ENCODE data around the gene SNX19.

SNX19 gene, protein sequence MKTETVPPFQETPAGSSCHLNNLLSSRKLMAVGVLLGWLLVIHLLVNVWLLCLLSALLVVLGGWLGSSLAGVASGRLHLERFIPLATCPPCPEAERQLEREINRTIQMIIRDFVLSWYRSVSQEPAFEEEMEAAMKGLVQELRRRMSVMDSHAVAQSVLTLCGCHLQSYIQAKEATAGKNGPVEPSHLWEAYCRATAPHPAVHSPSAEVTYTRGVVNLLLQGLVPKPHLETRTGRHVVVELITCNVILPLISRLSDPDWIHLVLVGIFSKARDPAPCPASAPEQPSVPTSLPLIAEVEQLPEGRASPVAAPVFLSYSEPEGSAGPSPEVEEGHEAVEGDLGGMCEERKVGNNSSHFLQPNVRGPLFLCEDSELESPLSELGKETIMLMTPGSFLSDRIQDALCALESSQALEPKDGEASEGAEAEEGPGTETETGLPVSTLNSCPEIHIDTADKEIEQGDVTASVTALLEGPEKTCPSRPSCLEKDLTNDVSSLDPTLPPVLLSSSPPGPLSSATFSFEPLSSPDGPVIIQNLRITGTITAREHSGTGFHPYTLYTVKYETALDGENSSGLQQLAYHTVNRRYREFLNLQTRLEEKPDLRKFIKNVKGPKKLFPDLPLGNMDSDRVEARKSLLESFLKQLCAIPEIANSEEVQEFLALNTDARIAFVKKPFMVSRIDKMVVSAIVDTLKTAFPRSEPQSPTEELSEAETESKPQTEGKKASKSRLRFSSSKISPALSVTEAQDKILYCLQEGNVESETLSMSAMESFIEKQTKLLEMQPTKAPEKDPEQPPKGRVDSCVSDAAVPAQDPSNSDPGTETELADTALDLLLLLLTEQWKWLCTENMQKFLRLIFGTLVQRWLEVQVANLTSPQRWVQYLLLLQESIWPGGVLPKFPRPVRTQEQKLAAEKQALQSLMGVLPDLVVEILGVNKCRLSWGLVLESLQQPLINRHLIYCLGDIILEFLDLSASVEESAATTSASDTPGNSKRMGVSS

DNA sequence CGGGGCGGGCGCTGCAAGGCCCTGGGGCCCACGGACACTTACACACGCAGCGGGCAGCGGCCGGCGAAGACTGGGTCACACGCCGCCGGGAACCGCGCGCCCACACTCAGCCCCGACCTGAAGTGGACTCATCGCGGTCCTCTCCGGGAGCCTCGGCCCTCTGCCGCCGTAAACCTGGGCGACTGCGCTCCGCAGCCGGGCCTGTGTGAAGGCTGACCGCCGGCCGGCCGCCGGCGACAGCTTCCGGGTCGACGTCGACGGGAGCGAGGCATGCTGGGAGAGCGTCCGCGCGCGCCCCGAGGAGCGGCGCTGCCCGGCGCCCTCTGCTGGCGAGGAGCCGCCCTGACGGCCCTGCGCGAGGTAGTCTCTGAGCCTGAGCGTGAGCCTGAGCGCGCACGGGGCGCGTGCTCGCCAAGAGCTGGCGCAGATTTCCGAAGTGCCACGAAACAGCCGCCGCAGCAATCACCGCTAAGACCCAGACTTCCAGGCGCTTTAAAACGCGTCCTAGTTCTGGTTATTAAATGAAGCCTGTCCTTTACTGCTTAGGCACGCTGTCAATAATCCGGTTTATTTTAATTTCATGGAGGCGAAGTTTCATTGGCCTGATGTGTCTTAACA is at the start of gene SNX19:
Gene SNX19, minus strand, starts transcription at position 242 of the 618 bp plus-strand sequence. CDS start 540 bp downstream, outside the sequence.
- H3K27ac ChIP-seq = peak within 1 kb of the TSS; percentile 57
- DNase-seq (ENCODE audit: low spot score) = peak; percentile 87
- ChIA-PET POLR2A (ENCODE audit: low non-redundant PET) (interaction anchor here (1.0 kb wide), 1 partner anchor 491 kb away, joined by 6 read pairs; no protein-coding TSS in a partner anchor), CTCF (interaction anchor here (0.5 to 2.1 kb wide), 19 partner anchors 11 to 758 kb away, joined by 3 to 15 read pairs (median 3); no protein-coding TSS in a partner anchor)
- TF ChIP-seq, protein P1, sequence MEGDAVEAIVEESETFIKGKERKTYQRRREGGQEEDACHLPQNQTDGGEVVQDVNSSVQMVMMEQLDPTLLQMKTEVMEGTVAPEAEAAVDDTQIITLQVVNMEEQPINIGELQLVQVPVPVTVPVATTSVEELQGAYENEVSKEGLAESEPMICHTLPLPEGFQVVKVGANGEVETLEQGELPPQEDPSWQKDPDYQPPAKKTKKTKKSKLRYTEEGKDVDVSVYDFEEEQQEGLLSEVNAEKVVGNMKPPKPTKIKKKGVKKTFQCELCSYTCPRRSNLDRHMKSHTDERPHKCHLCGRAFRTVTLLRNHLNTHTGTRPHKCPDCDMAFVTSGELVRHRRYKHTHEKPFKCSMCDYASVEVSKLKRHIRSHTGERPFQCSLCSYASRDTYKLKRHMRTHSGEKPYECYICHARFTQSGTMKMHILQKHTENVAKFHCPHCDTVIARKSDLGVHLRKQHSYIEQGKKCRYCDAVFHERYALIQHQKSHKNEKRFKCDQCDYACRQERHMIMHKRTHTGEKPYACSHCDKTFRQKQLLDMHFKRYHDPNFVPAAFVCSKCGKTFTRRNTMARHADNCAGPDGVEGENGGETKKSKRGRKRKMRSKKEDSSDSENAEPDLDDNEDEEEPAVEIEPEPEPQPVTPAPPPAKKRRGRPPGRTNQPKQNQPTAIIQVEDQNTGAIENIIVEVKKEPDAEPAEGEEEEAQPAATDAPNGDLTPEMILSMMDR (conservative IDR thresholded peaks at IDR 0.05; ENCODE audit: low read depth) = peak; percentile 97

DNA sequence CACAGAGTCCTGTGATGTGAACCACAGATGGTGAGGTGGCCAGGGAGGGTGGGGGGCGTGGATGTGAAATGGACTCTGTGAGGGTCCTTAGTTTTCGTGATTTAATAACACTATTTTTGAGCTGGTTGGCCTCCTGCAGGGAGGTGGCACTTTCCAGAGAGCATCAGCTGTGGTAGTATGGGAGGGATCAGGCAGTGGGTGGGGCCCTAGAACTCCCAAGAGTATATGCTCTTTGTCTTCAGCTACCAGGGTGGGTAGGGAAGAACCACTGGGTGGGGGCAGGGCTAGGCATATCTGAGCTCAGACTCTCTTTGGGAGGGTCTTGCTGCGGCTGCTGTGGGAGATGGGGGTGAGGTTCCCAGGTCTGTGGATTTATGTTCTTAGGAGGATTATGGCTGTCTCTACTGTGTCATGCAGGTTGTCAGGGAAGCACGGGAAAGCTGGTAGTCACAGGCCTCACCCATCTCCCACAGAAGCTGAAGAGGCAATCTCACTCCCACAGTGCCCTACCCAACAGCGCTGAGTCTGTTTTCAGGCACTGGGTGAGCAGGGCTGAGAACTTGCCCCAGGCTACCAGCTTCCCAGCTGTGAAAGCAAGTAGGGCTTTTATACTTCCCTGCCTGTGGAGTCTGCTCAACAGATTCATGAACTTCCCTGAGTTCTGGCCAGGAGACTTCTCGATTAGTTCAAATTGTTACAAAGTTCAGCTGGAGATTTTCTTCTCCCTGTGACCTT is 47.9 kb upstream of the SNX19 start:
- ChIA-PET CTCF (interaction anchor here (1.1 kb wide), 1 partner anchor 40 kb away, joined by 3 read pairs; no protein-coding TSS in a partner anchor), POLR2A (ENCODE audit: low non-redundant PET) (no interaction called here)
- no peak for DNase-seq (ENCODE audit: low spot score)
- H3K27ac ChIP-seq = no peak overlapping the region
- TF ChIP-seq, protein P1 (conservative IDR thresholded peaks at IDR 0.05; ENCODE audit: low read depth) = no peak

DNA sequence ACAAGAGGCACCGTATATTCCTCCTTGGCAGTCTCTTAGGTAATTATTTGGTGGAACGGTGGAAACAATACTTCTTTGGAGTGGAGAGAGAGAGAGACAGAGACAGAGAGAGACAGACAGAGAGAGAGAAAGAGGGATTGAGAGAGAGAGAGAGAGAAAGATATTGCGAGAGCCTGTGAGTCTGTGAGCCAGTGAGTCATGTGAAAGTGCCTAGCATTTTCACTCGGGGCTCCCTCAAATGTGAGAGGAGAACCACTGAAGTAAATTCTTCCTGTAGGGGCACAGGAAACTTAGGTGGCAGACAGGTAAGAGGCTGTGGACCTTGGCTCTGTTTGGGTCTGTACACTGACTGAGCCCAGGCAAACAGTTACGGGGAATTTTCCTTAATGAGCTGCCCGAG is 31.6 kb upstream of the SNX19 start:
- no peak overlapping the region for H3K27ac ChIP-seq
- DNase-seq (ENCODE audit: low spot score) = peak; percentile 6
- POLR2A ChIA-PET (ENCODE audit: low non-redundant PET) = no interaction called here
- CTCF ChIA-PET = no interaction called here
- TF ChIP-seq, protein P1 (conservative IDR thresholded peaks at IDR 0.05; ENCODE audit: low read depth) = no peak

DNA sequence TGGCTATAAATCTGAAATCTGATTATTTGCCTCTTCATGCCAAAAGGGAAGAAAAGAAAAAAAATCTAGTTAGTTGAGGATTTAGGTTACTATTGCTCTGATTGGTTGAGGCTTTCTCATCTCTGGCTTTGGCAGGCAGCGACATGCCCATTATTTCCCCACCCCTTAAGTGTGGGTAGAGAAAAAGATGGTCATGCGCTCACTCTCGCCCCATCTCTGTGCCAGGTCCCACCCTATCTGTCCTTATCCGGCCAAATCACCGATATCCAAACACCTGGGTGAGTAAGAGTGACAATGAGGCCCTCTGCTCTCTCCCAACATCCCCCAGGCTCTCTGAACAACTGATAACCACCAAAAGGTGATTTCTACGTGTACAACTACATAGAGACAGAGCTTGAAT is 31.2 kb upstream of the SNX19 start:
- TF ChIP-seq, protein P1 (conservative IDR thresholded peaks at IDR 0.05; ENCODE audit: low read depth) = no peak
- H3K27ac ChIP-seq = no peak overlapping the region
- ChIA-PET CTCF (no interaction called here), POLR2A (ENCODE audit: low non-redundant PET) (no interaction called here)
- DNase-seq (ENCODE audit: low spot score) = peak; percentile 81

DNA sequence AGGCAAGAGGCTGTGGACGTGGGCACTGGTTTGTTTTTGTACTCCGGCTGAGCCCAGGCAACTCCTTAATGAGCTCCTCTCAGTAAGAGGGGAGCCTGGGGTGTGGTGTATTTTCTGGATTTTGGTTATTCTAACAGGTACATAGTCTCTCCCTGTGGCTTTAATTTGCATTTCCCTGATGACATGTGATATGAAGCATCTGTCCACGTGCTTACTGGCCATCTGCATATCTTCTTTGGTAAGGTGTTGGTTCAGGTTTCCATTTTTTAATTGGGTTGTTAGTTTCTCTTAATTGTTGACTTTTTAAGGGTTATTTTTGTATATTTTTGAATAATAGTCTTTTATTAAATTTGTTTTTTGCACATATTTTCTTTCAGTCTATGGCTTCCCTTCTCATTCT is 30.8 kb upstream of the SNX19 start:
- no peak for DNase-seq (ENCODE audit: low spot score)
- H3K27ac ChIP-seq = no peak overlapping the region
- TF ChIP-seq, protein P1 (conservative IDR thresholded peaks at IDR 0.05; ENCODE audit: low read depth) = no peak
- POLR2A ChIA-PET (ENCODE audit: low non-redundant PET) = no interaction called here
- CTCF ChIA-PET = no interaction called here
